HCT116 (cell line): ENCODE data around the gene ALCAM. TPM values are rescaled to one million over a fixed set of nuclear protein-coding genes. Genes with fewer than 3 reads are reported as not detected.
"Not testable (repeated sequence)": the region's sequence is repeated elsewhere in the genome, so short reads cannot be mapped to it uniquely, and the experiment has no call there.

ENCODE experiments used
- ATAC-seq: fragments of 200-7000 bp; cut with Tn5 transposase; 2 replicates; pipeline ENCODE4 v1.9.1; 2020; ENCODE audit warnings: mild to moderate bottlenecking, moderate library complexity
- BruUV-seq: library from RNA; stranded (reverse); fragments of 400-500 nt; replicated peaks from 2 replicates; lab custom pipeline; 2021; lab: Mats Ljungman, UMichigan
- CTCF ChIA-PET: fragments of 300-600 bp; sonication (Branson Sonifier 250); formaldehyde crosslinking; loops from one replicate; lab custom pipeline; 2021; ENCODE audit warnings: antibody characterized with exemption; lab: Charles Lee
- POLR2A ChIA-PET: fragments of 300-600, 350-600 bp; sonication (Branson Sonifier 250); formaldehyde crosslinking; loops from one replicate; lab custom pipeline; 2021; ENCODE audit warnings: antibody characterized with exemption; lab: Charles Lee
- RAD21 ChIA-PET, 2 experiments: fragments of 300-600 bp; sonication (Branson Sonifier 250); formaldehyde crosslinking; loops; one replicate each; lab custom pipeline; 2023; ENCODE audit warnings: low total read pairs in 2 of 2; ENCODE audit not compliant: uncharacterized antibody in 2 of 2, unreplicated experiment in 2 of 2, low non-redundant PET in 1 of 2; lab: Charles Lee
- DNase-seq: peaks from one replicate; pipeline ENCODE4 v3.0.0-alpha.2; 2010; ENCODE audit warnings: low read depth, low spot score
- H2AFZ ChIP-seq: fragments of 200-600 bp; shearing (Covaris generic), sonication (generic); 2 replicates; pipeline ENCODE4 v1.6.1; 2017; ENCODE audit warnings: low read depth, mixed run types, mixed read lengths, antibody characterized with exemption, low read length; ENCODE audit not compliant: poor library complexity, severe bottlenecking
- H3K27ac ChIP-seq: 2 replicates; pipeline ENCODE4 v1.5.1; 2012; ENCODE audit warnings: low read depth, low read length
- H3K27me3 ChIP-seq: fragments of 200-600 bp; sonication (generic); 2 replicates; pipeline ENCODE4 v1.6.1; 2016; ENCODE audit warnings: mixed run types, low read length, mixed read lengths; ENCODE audit not compliant: insufficient read depth
- H3K36me3 ChIP-seq, 2 experiments: fragments of 200-500 bp in 1 of 2; fragments of 200-600 bp in 1 of 2; sonication (Bioruptor generic) in 1 of 2; sonication (generic) in 1 of 2; 2 replicates each; pipeline versions ENCODE4 v1.5.1 to v1.6.1; 2014 to 2016; ENCODE audit warnings: low read length in 2 of 2, inconsistent platforms in 1 of 2, mixed read lengths in 1 of 2, mixed run types in 1 of 2; ENCODE audit not compliant: insufficient read depth in 2 of 2, control insufficient read depth in 1 of 2
- H3K4me1 ChIP-seq, 2 experiments: fragments of 200-600 bp in 1 of 2; sonication (generic) in 1 of 2; 2 replicates each; pipeline versions ENCODE4 v1.5.1 to v1.6.1; 2012 to 2017; ENCODE audit warnings: low read length in 2 of 2, inconsistent platforms in 1 of 2, mild to moderate bottlenecking in 1 of 2, mixed read lengths in 1 of 2, mixed run types in 1 of 2, moderate library complexity in 1 of 2; ENCODE audit not compliant: insufficient read depth in 2 of 2, control insufficient read depth in 1 of 2
- H3K4me2 ChIP-seq: fragments of 200-600 bp; sonication (generic); 2 replicates; pipeline ENCODE4 v1.6.1; 2017; ENCODE audit warnings: mixed run types, low read length, mixed read lengths
- H3K4me3 ChIP-seq, 2 experiments: fragments of 200-600 bp in 1 of 2; sonication (generic) in 1 of 2; replicated peaks in 1 of 2; 2 replicates each; pipeline ENCODE4 v1.5.1; 2011 to 2016; ENCODE audit warnings: low read length in 2 of 2, control low read depth in 1 of 2, low read depth in 1 of 2, mild to moderate bottlenecking in 1 of 2, mixed read lengths in 1 of 2, mixed run types in 1 of 2
- H3K79me2 ChIP-seq: fragments of 200-600 bp; sonication (generic); 2 replicates; pipeline ENCODE4 v1.6.1; 2017; ENCODE audit warnings: mild to moderate bottlenecking, mixed run types, low read length, moderate library complexity, mixed read lengths; ENCODE audit not compliant: insufficient read depth
- H3K9ac ChIP-seq: fragments of 200-600 bp; sonication (generic); 2 replicates; pipeline ENCODE4 v1.6.1; 2016; ENCODE audit warnings: low read length, mixed read lengths
- H3K9me2 ChIP-seq: fragments of 200-600 bp; sonication (generic), shearing (Covaris generic); 2 replicates; pipeline ENCODE4 v1.6.1; 2017; ENCODE audit warnings: mixed run types, mild to moderate bottlenecking, moderate library complexity; ENCODE audit not compliant: insufficient read depth
- H3K9me3 ChIP-seq, 2 experiments: fragments of 200-500 bp in 1 of 2; fragments of 200-600 bp in 1 of 2; sonication (Bioruptor generic) in 1 of 2; sonication (generic) in 1 of 2; 2 replicates each; pipeline ENCODE4 v1.6.1; 2014 to 2017; ENCODE audit warnings: low read length in 2 of 2, mixed read lengths in 2 of 2, inconsistent platforms in 1 of 2, low read depth in 1 of 2, mild to moderate bottlenecking in 1 of 2, mixed run types in 1 of 2, moderate library complexity in 1 of 2; ENCODE audit not compliant: control insufficient read depth in 1 of 2, insufficient read depth in 1 of 2
- H4K20me1 ChIP-seq: fragments of 200-600 bp; sonication (generic), shearing (Covaris generic); 2 replicates; pipeline ENCODE4 v1.6.1; 2017; ENCODE audit warnings: mixed run types, mild to moderate bottlenecking, moderate library complexity; ENCODE audit not compliant: insufficient read depth
- CBX3 ChIP-seq: IDR thresholded peaks from 2 replicates; pipeline ENCODE4 v1.6.1; 2012; ENCODE audit warnings: low read depth
- CEBPB ChIP-seq: IDR thresholded peaks from 2 replicates; pipeline ENCODE4 v1.6.1; 2012; ENCODE audit warnings: low read depth
- ELF1 ChIP-seq: IDR thresholded peaks from 2 replicates; pipeline ENCODE4 v1.6.1; 2012; ENCODE audit warnings: low read depth, borderline replicate concordance
- FOSL1 ChIP-seq: IDR thresholded peaks from 2 replicates; pipeline ENCODE4 v1.6.1; 2012; ENCODE audit warnings: low read depth
- JUND ChIP-seq: IDR thresholded peaks from 2 replicates; pipeline ENCODE4 v1.6.1; 2012
- POLR2A ChIP-seq: IDR thresholded peaks from 2 replicates; pipeline ENCODE4 v1.7.0; 2011; ENCODE audit warnings: borderline replicate concordance; ENCODE audit not compliant: insufficient read depth, insufficient read length; ENCODE audit errors: extremely low read depth
- POLR2AphosphoS5 ChIP-seq: IDR thresholded peaks from 2 replicates; pipeline ENCODE4 v1.6.1; 2011; ENCODE audit warnings: mild to moderate bottlenecking, low read depth, low read length, moderate library complexity
- RAD21 ChIP-seq: IDR thresholded peaks from 2 replicates; pipeline ENCODE4 v1.6.1; 2012; ENCODE audit warnings: low read depth, mild to moderate bottlenecking
- TCF7L2 ChIP-seq: IDR thresholded peaks from 2 replicates; pipeline ENCODE4 v1.7.0; 2011; ENCODE audit warnings: borderline replicate concordance, inconsistent platforms; ENCODE audit not compliant: insufficient read depth, insufficient read length; ENCODE audit errors: extremely low read depth
- ZNF274 ChIP-seq: fragments of 200-500 bp; sonication (Bioruptor generic); IDR thresholded peaks from 2 replicates; pipeline ENCODE4 v1.6.1; 2014; ENCODE audit warnings: mild to moderate bottlenecking, low read depth, low read length, inconsistent platforms
- intact Hi-C: fragments of 100-400 bp; cut with micrococcal nuclease; formaldehyde crosslinking; loops from 2 replicates; pipeline ENCODE4 v1.10.0; 2022
- total RNA-seq: library from RNA; stranded (reverse); gene quantifications from one replicate; pipeline ENCODE4 v1.2.1, GENCODE V29; 2021; ENCODE audit not compliant: unreplicated experiment
- TF ChIP-seq, protein P1 (sequence below): IDR thresholded peaks from 2 replicates; pipeline ENCODE4 v1.6.1; 2012
- TF ChIP-seq, protein P2 (sequence below): IDR thresholded peaks from 2 replicates; pipeline ENCODE4 v1.6.1; 2012
- TF ChIP-seq, protein P3 (sequence below): IDR thresholded peaks from 2 replicates; pipeline ENCODE4 v1.6.1; 2011; ENCODE audit warnings: mild to moderate bottlenecking, low read length, moderate library complexity; ENCODE audit not compliant: insufficient replicate concordance; ENCODE audit errors: extremely low read depth

Gene ALCAM
- total RNA-seq, 1 experiment from 2014 or later = 56.7 TPM

DNA sequence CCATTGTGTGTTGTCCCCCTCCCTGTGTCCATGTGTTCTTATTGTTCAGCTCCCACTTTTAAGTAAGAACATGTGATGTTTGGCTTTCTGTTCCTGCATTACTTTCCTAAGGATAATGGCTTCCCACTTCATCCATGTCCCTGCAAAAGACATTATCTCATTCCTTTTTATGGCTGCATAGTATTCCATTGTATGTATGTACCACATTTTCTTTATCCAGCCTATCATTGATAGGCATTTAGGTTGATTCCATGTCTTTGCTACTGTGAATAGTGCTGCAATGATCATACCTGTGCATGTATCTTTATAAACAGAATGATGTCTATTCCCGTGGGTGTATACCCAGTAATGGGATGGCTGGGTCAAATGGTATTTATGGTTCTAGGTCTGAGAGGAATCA is 23.1 kb downstream of the ALCAM start:
- RAD21 ChIA-PET, CTCF ChIA-PET, H3K4me2 ChIP-seq, H3K9me2 ChIP-seq, H3K4me1 ChIP-seq, POLR2A ChIA-PET, intact Hi-C loops, H2AFZ ChIP-seq, H3K4me3 ChIP-seq, H3K27ac ChIP-seq, H3K36me3 ChIP-seq, H3K9me3 ChIP-seq, BruUV-seq, DNase-seq, H3K27me3 ChIP-seq, H4K20me1 ChIP-seq, H3K9ac ChIP-seq, ATAC-seq: not testable (repeated sequence)
- peaks cover 93% of the 10 kb centered on the region for H3K79me2 ChIP-seq

DNA sequence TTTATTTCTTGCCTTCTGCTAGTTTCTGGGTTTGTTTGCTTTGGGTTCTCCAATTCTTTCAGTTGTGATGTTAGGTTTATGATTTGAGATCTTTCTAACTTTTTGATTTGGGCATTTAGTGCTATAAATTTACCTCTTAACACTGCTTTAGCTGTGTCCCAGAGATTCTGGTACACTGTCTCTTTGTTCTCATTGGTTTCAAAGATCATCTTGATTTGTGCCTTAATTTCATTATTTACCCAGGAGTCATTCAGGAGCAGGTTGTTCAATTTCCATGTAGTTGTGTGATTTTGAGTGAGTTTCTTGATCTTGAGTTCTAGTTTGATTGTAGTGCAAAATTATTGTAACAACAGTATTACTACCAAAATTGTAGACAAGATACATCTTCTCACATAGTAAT is 25.9 kb downstream of the ALCAM start:
- H3K4me2 ChIP-seq, H3K27me3 ChIP-seq, ATAC-seq, H3K9me3 ChIP-seq, H4K20me1 ChIP-seq, H3K27ac ChIP-seq, H3K4me3 ChIP-seq, BruUV-seq, RAD21 ChIA-PET, DNase-seq, H3K9ac ChIP-seq, H3K4me1 ChIP-seq, H2AFZ ChIP-seq, H3K9me2 ChIP-seq, intact Hi-C loops, H3K36me3 ChIP-seq, CTCF ChIA-PET, POLR2A ChIA-PET: not testable (repeated sequence)
- H3K79me2 ChIP-seq = peaks cover 96% of the 10 kb centered on the region

DNA sequence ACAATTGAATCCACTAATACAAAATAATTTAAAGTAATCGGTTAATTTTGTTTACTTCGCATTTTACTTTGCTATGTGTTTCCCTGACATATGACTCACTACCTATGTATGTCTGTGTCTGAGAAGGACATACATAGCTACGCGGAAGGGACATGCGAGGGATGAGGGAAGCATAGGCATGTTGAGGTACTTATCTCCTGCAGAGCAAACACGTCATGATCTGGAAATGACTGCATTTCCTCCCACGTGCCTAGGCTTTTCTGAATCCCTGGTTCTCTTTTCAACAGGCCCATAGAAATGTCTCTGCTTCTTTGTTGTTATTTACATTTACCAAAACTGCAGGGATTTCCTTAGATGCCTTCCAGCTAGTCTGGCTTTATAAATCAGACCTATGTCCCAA is 27.5 kb downstream of the ALCAM start:
- CTCF ChIA-PET = no interaction called here
- ATAC-seq = no peak
- TF ChIP-seq POLR2A = no peak
- no peak for TF ChIP-seq POLR2AphosphoS5
- no peak for TF ChIP-seq CBX3
- TF ChIP-seq, protein P1, sequence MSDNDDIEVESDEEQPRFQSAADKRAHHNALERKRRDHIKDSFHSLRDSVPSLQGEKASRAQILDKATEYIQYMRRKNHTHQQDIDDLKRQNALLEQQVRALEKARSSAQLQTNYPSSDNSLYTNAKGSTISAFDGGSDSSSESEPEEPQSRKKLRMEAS = no peak
- TF ChIP-seq CEBPB = no peak
- no peak for TF ChIP-seq ZNF274
- TF ChIP-seq FOSL1 = no peak
- TF ChIP-seq RAD21 = no peak
- no peak for TF ChIP-seq TCF7L2
- no peak for TF ChIP-seq ELF1
- TF ChIP-seq, protein P2, sequence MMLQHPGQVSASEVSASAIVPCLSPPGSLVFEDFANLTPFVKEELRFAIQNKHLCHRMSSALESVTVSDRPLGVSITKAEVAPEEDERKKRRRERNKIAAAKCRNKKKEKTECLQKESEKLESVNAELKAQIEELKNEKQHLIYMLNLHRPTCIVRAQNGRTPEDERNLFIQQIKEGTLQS = no peak
- TF ChIP-seq, protein P3, sequence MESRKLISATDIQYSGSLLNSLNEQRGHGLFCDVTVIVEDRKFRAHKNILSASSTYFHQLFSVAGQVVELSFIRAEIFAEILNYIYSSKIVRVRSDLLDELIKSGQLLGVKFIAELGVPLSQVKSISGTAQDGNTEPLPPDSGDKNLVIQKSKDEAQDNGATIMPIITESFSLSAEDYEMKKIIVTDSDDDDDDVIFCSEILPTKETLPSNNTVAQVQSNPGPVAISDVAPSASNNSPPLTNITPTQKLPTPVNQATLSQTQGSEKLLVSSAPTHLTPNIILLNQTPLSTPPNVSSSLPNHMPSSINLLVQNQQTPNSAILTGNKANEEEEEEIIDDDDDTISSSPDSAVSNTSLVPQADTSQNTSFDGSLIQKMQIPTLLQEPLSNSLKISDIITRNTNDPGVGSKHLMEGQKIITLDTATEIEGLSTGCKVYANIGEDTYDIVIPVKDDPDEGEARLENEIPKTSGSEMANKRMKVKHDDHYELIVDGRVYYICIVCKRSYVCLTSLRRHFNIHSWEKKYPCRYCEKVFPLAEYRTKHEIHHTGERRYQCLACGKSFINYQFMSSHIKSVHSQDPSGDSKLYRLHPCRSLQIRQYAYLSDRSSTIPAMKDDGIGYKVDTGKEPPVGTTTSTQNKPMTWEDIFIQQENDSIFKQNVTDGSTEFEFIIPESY = no peak
- TF ChIP-seq JUND = no peak

More for the DNA sequence above, 27.5 kb downstream of the ALCAM start:
- Histone ChIP-seq H3K4me1 (peaks cover 6 to 14% of the 10 kb centered on the region in 2 experiments; a peak in 3 of 4 replicates), H3K9me2 (no peaks in the 10 kb centered on the region), H3K27ac (no peak overlapping the region), H3K4me2 (no peak overlapping the region), H3K9me3 (peaks cover 0 to 8% of the 10 kb centered on the region in 2 experiments; a peak in 1 of 4 replicates), H3K79me2 (peaks cover 95% of the 10 kb centered on the region), H3K36me3 (no peaks in the 10 kb centered on the region), H2AFZ (no peak overlapping the region), H3K4me3 (no peak overlapping the region), H4K20me1 (no peaks in the 10 kb centered on the region), H3K27me3 (no peaks in the 10 kb centered on the region), H3K9ac (no peak overlapping the region)
- no peak for DNase-seq
- intact Hi-C loops = no loop called here
- ChIA-PET RAD21 (no interaction called here), POLR2A (no interaction called here)
- BruUV-seq = no TSS peak
